GM12872 (cell line): ENCODE data around the gene CADPS2.

Experiments used
- CTCF ChIP-seq: IDR thresholded peaks from 3 replicates; pipeline ENCODE4 v1.5.1; 2011; ENCODE audit warnings: low read depth, mild to moderate bottlenecking, low read length, moderate library complexity; ENCODE audit not compliant: insufficient read depth

CADPS2 gene

GRCh38 chr7:122691569-122692235 lies 194.6 kb downstream of the CADPS2 start:
- no peak for TF ChIP-seq CTCF

- TF ChIP-seq CTCF: peak; percentile 16; the same call in 1 of the 3 replicates
Observed at GRCh38 chr7:122689346-122690109, 196.7 kb downstream of the CADPS2 start.

- no peak for TF ChIP-seq CTCF
Observed at GRCh38 chr7:122688400-122688998, 197.8 kb downstream of the CADPS2 start.

- TF ChIP-seq CTCF: no peak
Observed at GRCh38 chr7:122686360-122686878, 199.8 kb downstream of the CADPS2 start.

GRCh38 chr7:122684504-122684903 lies 201.8 kb downstream of the CADPS2 start:
- TF ChIP-seq CTCF: no peak

GRCh38 chr7:122682815-122683550 lies 203.3 kb downstream of the CADPS2 start:
- no peak for TF ChIP-seq CTCF

GRCh38 chr7:122679813-122680212 lies 206.4 kb downstream of the CADPS2 start:
- TF ChIP-seq CTCF: no peak
